ENCODE results near the gene CLN6. TPM values are rescaled to one million over a fixed set of nuclear protein-coding genes. Genes with fewer than 3 reads are reported as not detected.
"Not testable (repeated sequence)": the region's sequence is repeated elsewhere in the genome, so short reads cannot be mapped to it uniquely, and the experiment has no call there.

CLN6 gene
- total and polyA plus RNA-seq, 9 of the 15 experiments (the other 6 are each of a cell fraction or from before 2014, with no cell fraction given) = 0.71 to 53.3 (median 39.3) TPM

DNA sequence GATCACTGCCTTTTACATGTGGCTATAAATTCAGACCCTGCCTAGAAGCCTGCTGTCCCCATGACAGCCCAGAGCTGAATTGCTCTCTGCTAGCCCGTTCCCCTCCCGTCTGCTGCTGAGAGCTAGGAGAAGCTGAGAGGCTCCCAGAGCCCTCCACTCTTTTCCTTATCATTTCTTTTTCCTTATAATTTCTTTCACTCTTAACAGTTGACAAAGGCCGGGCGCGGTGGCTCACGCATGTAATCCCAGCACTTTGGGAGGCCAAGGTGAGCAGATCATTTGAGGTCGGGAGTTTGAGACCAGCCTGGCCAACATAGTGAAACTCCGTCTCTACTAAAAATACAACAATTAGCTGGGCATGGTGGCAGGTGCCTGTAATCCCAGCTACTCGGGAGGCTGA is 5.0 kb upstream of the CLN6 start:
- DNase-seq (ENCODE audit: extremely low read depth in 1 of 4, low spot score in 3 of 4); H3K36me3 ChIP-seq (ENCODE audit: control insufficient read depth, insufficient read depth, low read length); H3K9me1 ChIP-seq (ENCODE audit: control insufficient read depth, insufficient read depth, low read length); H3K79me2 ChIP-seq (ENCODE audit: control insufficient read depth, insufficient read depth, low read length); H4K20me1 ChIP-seq (replicated peaks; ENCODE audit: control insufficient read depth, insufficient read depth, low read length); BruUV-seq (replicated peaks); H3K9me3 ChIP-seq (replicated peaks; ENCODE audit: control insufficient read depth, insufficient read depth, low read depth, low read length); H3K27me3 ChIP-seq (ENCODE audit: control insufficient read depth in 2 of 2, insufficient read depth in 2 of 2, low read length in 2 of 2); H3K4me3 ChIP-seq; ATAC-seq; in situ Hi-C loops (cut with MboI); FAIRE-seq; intact Hi-C loops (cut with micrococcal nuclease); H3K27ac ChIP-seq (ENCODE audit: extremely low read depth, low read depth, low read length): not testable (repeated sequence)
- Histone ChIP-seq H3K4me1 (replicated peaks in 1 of 2; ENCODE audit: control insufficient read depth in 2 of 2, insufficient read depth in 2 of 2, low read length in 2 of 2) (peaks cover 20 to 24% of the 10 kb centered on the region in 2 experiments), H2AFZ (ENCODE audit: low read depth, low read length) (peak overlapping the region; percentile 71), H3K9ac (ENCODE audit: insufficient read depth in 1 of 2, low read depth in 2 of 2, low read length in 2 of 2) (0 out of 4 replicates have a peak overlapping the region, but pooled peaks have one; percentile 1), H3K4me2 (ENCODE audit: insufficient read depth, low read length) (peak overlapping the region; percentile 57)
- 73% methylated on average over 9 of the region's 9 CpGs for WGBS (ENCODE audit: insufficient coverage, low coverage, missing lambda C conversion rate)
- ChIA-PET CTCF (ENCODE audit: low intra/inter-chr PET ratio) (interaction anchor here (0.6 kb wide), 1 partner anchor 641 kb away, joined by 3 read pairs; no protein-coding TSS in a partner anchor), POLR2A (interaction anchor here (2.2 kb wide), 1 partner anchor 19 kb away, joined by 8 read pairs; no protein-coding TSS in a partner anchor)

- H3K27ac ChIP-seq (ENCODE audit: extremely low read depth, low read depth, low read length) = no peak overlapping the region
- in situ Hi-C loops (cut with MboI) (no loop called here), intact Hi-C loops (cut with micrococcal nuclease) (no loop called here)
- TF ChIP-seq, protein P1, sequence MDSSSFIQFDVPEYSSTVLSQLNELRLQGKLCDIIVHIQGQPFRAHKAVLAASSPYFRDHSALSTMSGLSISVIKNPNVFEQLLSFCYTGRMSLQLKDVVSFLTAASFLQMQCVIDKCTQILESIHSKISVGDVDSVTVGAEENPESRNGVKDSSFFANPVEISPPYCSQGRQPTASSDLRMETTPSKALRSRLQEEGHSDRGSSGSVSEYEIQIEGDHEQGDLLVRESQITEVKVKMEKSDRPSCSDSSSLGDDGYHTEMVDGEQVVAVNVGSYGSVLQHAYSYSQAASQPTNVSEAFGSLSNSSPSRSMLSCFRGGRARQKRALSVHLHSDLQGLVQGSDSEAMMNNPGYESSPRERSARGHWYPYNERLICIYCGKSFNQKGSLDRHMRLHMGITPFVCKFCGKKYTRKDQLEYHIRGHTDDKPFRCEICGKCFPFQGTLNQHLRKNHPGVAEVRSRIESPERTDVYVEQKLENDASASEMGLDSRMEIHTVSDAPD (CRISPR knock-in tag; IDR thresholded peaks at IDR 0.05) = no peak
- TF ChIP-seq NFYB (IDR thresholded peaks at IDR 0.05; ENCODE audit: extremely low read depth, insufficient read length) = peak; percentile 33
- no peak for TF ChIP-seq NCOR1 (IDR thresholded peaks at IDR 0.05)
- 0 out of 2 replicates have a peak, but pooled peaks have one; percentile 13 for TF ChIP-seq DPF2 (IDR thresholded peaks at IDR 0.05)
- TF ChIP-seq MEIS2 (IDR thresholded peaks at IDR 0.05; ENCODE audit: partially characterized antibody) = peak; percentile 2
- peak; percentile 59; the same call in 1 of the 2 replicates for TF ChIP-seq FOXM1 (IDR thresholded peaks at IDR 0.05; ENCODE audit: low read depth)
- no peak for TF ChIP-seq FOXM1 (CRISPR knock-in tag; IDR thresholded peaks at IDR 0.05; ENCODE audit: low read depth)
- 0 out of 2 replicates have a peak, but pooled peaks have one; percentile 16 for TF ChIP-seq CTBP1 (IDR thresholded peaks at IDR 0.05; ENCODE audit: borderline replicate concordance)
- no peak for TF ChIP-seq RBM22 (IDR thresholded peaks at IDR 0.05; ENCODE audit: low read depth, low read length, poor library complexity, severe bottlenecking)
- TF ChIP-seq PRDM10 (IDR thresholded peaks at IDR 0.05; ENCODE audit: partially characterized antibody) = peak; percentile 20
- H3K9ac ChIP-seq (ENCODE audit: insufficient read depth in 1 of 2, low read depth in 2 of 2, low read length in 2 of 2) = peak overlapping the region in 1 of 2 experiments; percentile 1; a peak in 1 of 4 replicates
- no peaks in the 10 kb centered on the region for H3K27me3 ChIP-seq (ENCODE audit: control insufficient read depth in 2 of 2, insufficient read depth in 2 of 2, low read length in 2 of 2)
- no peaks in the 10 kb centered on the region for H3K9me1 ChIP-seq (ENCODE audit: control insufficient read depth, insufficient read depth, low read length)
- H3K4me2 ChIP-seq (ENCODE audit: insufficient read depth, low read length) = peak overlapping the region; percentile 57
- H3K79me2 ChIP-seq (ENCODE audit: control insufficient read depth, insufficient read depth, low read length) = peaks cover 4% of the 10 kb centered on the region
- no peaks in the 10 kb centered on the region for H4K20me1 ChIP-seq (replicated peaks; ENCODE audit: control insufficient read depth, insufficient read depth, low read length)
- WGBS (ENCODE audit: insufficient coverage, low coverage, missing lambda C conversion rate) = 16% methylated on average over 6 of the region's 6 CpGs
- no TSS peak for BruUV-seq (replicated peaks)
- ChIA-PET CTCF (ENCODE audit: low intra/inter-chr PET ratio) (no interaction called here), POLR2A (interaction anchor here (2.2 kb wide), 1 partner anchor 19 kb away, joined by 8 read pairs; no protein-coding TSS in a partner anchor)
- H3K9me3 ChIP-seq (replicated peaks; ENCODE audit: control insufficient read depth, insufficient read depth, low read depth, low read length) = no peaks in the 10 kb centered on the region
- H3K4me3 ChIP-seq = no peak overlapping the region
- no peak for ATAC-seq
- peak overlapping the region; percentile 71 for H2AFZ ChIP-seq (ENCODE audit: low read depth, low read length)
- no peaks in the 10 kb centered on the region for H3K36me3 ChIP-seq (ENCODE audit: control insufficient read depth, insufficient read depth, low read length)
- peak in 1 of 4 experiments; percentile 39 for DNase-seq (ENCODE audit: extremely low read depth in 1 of 4, low spot score in 3 of 4)
- FAIRE-seq = no peak
- H3K4me1 ChIP-seq (replicated peaks in 1 of 2; ENCODE audit: control insufficient read depth in 2 of 2, insufficient read depth in 2 of 2, low read length in 2 of 2) = peaks cover 20 to 26% of the 10 kb centered on the region in 2 experiments
Observed at GRCh38 chr15:68234060-68234459, 4.5 kb upstream of the CLN6 start.
